ENCODE data around the gene NAPSA. TPM values are rescaled to one million over a fixed set of nuclear protein-coding genes. Genes with fewer than 3 reads are reported as not detected.

NAPSA gene
- total RNA-seq, 1 donor from 2014 or later, result not detected

DNA sequence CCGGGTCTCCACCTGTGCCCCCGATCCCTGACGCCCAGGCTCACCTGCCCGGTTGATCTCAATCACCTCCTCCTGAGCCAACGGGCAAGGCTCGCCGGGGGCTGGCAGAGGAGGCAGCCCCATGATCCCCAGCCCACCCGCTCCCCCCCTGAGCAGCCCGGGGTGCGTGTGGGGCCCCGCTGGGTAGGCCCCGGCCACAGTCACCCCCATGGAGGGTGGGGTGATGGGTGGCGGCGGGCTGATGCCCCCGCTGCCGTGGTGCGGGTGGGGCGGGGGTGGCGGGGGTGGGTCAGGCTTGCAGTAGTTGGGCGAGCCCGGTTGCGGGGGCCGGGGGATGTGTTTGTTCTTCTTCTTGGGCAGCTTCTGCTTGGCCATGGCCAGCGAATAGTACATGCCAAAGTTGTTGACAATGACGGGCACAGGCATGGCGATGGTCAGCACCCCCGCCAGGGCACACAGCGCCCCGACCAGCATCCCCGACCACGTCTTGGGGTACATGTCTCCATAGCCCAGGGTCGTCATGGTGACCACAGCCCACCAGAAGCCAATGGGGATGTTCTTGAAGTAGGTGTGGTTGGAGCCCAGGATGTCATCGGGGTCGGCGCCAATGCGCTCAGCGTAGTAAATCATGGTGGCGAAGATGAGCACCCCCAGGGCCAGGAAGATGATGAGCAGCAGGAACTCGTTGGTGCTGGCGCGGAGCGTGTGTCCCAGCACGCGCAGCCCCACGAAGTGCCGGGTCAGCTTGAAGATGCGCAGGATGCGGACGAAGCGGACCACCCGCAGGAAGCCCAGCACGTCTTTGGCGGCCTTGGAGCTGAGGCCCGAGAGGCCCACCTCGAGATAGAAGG, 42.3 kb downstream of the NAPSA start:
- Mint-ChIP-seq H3K27ac (ENCODE audit: unreplicated experiment) (no peak overlapping the region), H3K4me1 (ENCODE audit: low read depth, unreplicated experiment) (no peaks in the 10 kb centered on the region), H3K4me3 (ENCODE audit: unreplicated experiment) (no peak overlapping the region), H3K9me3 (ENCODE audit: unreplicated experiment) (peaks cover 28% of the 10 kb centered on the region), H3K27me3 (ENCODE audit: low read depth, unreplicated experiment) (peaks cover 2% of the 10 kb centered on the region), H3K36me3 (ENCODE audit: low read depth, unreplicated experiment) (no peaks in the 10 kb centered on the region)
- FAIRE-seq (no peak), DNase-seq (ENCODE audit: low read depth) (no peak)
- no peaks in the 10 kb centered on the region for H3K4me1 ChIP-seq (ENCODE audit: insufficient read depth, low read length)
- H2AFZ ChIP-seq (ENCODE audit: low read depth, low read length), result no peak overlapping the region
- H3K27me3 ChIP-seq (ENCODE audit: insufficient read depth, low read length), result peaks cover 18% of the 10 kb centered on the region
- no peaks in the 10 kb centered on the region for H3K9me3 ChIP-seq (ENCODE audit: insufficient read depth, low read depth, low read length)
- no peaks in the 10 kb centered on the region for H4K20me1 ChIP-seq (ENCODE audit: insufficient read depth, low read length)
- no peaks in the 10 kb centered on the region for H3K79me2 ChIP-seq (ENCODE audit: insufficient read depth, low read length)
- H3K4me2 ChIP-seq (ENCODE audit: low read length), result no peak overlapping the region
- H3K36me3 ChIP-seq (ENCODE audit: insufficient read depth, low read length), result no peaks in the 10 kb centered on the region
- no peak overlapping the region for H3K9ac ChIP-seq (ENCODE audit: low read length)
- no peak overlapping the region for H3K4me3 ChIP-seq (ENCODE audit: insufficient read depth, low read depth, low read length)
- H3K27ac ChIP-seq (ENCODE audit: low read depth, low read length), result no peak overlapping the region
- TF ChIP-seq, protein P1, sequence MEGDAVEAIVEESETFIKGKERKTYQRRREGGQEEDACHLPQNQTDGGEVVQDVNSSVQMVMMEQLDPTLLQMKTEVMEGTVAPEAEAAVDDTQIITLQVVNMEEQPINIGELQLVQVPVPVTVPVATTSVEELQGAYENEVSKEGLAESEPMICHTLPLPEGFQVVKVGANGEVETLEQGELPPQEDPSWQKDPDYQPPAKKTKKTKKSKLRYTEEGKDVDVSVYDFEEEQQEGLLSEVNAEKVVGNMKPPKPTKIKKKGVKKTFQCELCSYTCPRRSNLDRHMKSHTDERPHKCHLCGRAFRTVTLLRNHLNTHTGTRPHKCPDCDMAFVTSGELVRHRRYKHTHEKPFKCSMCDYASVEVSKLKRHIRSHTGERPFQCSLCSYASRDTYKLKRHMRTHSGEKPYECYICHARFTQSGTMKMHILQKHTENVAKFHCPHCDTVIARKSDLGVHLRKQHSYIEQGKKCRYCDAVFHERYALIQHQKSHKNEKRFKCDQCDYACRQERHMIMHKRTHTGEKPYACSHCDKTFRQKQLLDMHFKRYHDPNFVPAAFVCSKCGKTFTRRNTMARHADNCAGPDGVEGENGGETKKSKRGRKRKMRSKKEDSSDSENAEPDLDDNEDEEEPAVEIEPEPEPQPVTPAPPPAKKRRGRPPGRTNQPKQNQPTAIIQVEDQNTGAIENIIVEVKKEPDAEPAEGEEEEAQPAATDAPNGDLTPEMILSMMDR (IDR thresholded peaks at IDR 0.05; ENCODE audit: insufficient read depth, low read depth, low read length), result no peak
- TF ChIP-seq EZH2 (IDR thresholded peaks at IDR 0.05; ENCODE audit: insufficient read depth, low read length), result no peak

DNA sequence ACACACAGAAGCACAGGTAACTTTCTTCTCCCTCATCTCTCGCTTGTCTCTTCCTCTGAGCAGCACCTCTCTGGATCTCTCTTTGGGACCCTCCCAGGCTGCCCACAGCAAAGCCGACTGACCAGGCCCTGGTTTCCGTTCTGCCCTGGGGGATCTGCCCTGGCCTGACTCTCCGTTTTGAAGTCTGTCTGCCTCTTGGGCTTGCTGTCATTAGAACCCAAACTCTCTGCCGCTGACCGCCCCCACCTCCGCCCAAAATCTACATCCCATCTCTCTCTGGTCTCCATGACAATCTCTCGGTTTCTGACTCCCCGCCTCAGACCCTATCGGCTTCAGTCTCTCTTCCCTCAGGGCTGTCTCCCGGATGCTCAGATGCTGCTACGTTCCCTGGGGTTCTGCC, 43.2 kb downstream of the NAPSA start:
- no peaks in the 10 kb centered on the region for H3K36me3 Mint-ChIP-seq (ENCODE audit: low read depth, unreplicated experiment)
- no peak for TF ChIP-seq EZH2 (IDR thresholded peaks at IDR 0.05; ENCODE audit: insufficient read depth, low read length)
- TF ChIP-seq, protein P1 (IDR thresholded peaks at IDR 0.05; ENCODE audit: insufficient read depth, low read depth, low read length), result no peak
- Histone ChIP-seq H4K20me1 (ENCODE audit: insufficient read depth, low read length) (no peaks in the 10 kb centered on the region), H3K9me3 (ENCODE audit: insufficient read depth, low read depth, low read length) (no peaks in the 10 kb centered on the region), H3K4me1 (ENCODE audit: insufficient read depth, low read length) (no peaks in the 10 kb centered on the region), H3K27ac (ENCODE audit: low read depth, low read length) (no peak overlapping the region), H3K9ac (ENCODE audit: low read length) (no peak overlapping the region), H2AFZ (ENCODE audit: low read depth, low read length) (no peak overlapping the region), H3K27me3 (ENCODE audit: insufficient read depth, low read length) (peaks cover 11% of the 10 kb centered on the region), H3K4me2 (ENCODE audit: low read length) (no peak overlapping the region), H3K4me3 (ENCODE audit: insufficient read depth, low read depth, low read length) (no peak overlapping the region), H3K36me3 (ENCODE audit: insufficient read depth, low read length) (no peaks in the 10 kb centered on the region), H3K79me2 (ENCODE audit: insufficient read depth, low read length) (no peaks in the 10 kb centered on the region)
- peaks cover 2% of the 10 kb centered on the region for H3K27me3 Mint-ChIP-seq (ENCODE audit: low read depth, unreplicated experiment)
- peaks cover 27% of the 10 kb centered on the region for H3K9me3 Mint-ChIP-seq (ENCODE audit: unreplicated experiment)
- no peak overlapping the region for H3K4me3 Mint-ChIP-seq (ENCODE audit: unreplicated experiment)
- H3K4me1 Mint-ChIP-seq (ENCODE audit: low read depth, unreplicated experiment), result no peaks in the 10 kb centered on the region
- FAIRE-seq (no peak), DNase-seq (ENCODE audit: low read depth) (no peak)
- no peak overlapping the region for H3K27ac Mint-ChIP-seq (ENCODE audit: unreplicated experiment)

DNA sequence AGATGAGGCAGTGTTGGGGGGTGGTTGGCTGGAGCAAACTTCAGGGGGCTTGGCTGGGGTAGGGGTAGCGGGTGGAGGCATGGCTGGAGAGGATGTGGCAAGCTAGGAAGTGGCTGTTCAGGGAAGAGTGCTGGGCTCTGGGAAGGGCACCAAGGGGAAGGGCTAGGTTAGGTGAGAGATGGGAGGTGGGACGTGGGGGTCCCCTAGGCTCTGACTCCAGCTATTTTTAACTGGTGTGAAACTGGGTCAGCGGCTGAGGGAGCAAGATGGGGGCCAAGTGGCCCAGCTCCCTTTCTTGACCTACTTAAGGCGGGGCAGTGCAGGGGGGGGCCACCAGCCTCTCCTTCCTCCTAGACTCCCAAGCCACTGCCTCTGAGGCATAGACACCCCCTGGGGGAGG, 43.6 kb downstream of the NAPSA start:
- Histone ChIP-seq H3K4me1 (ENCODE audit: insufficient read depth, low read length) (no peaks in the 10 kb centered on the region), H3K27ac (ENCODE audit: low read depth, low read length) (no peak overlapping the region), H3K9ac (ENCODE audit: low read length) (no peak overlapping the region), H3K27me3 (ENCODE audit: insufficient read depth, low read length) (peaks cover 7% of the 10 kb centered on the region), H2AFZ (ENCODE audit: low read depth, low read length) (no peak overlapping the region), H3K4me3 (ENCODE audit: insufficient read depth, low read depth, low read length) (no peak overlapping the region), H3K79me2 (ENCODE audit: insufficient read depth, low read length) (no peaks in the 10 kb centered on the region), H3K36me3 (ENCODE audit: insufficient read depth, low read length) (no peaks in the 10 kb centered on the region), H3K4me2 (ENCODE audit: low read length) (no peak overlapping the region), H3K9me3 (ENCODE audit: insufficient read depth, low read depth, low read length) (no peaks in the 10 kb centered on the region), H4K20me1 (ENCODE audit: insufficient read depth, low read length) (no peaks in the 10 kb centered on the region)
- Mint-ChIP-seq H3K27me3 (ENCODE audit: low read depth, unreplicated experiment) (peaks cover 2% of the 10 kb centered on the region), H3K27ac (ENCODE audit: unreplicated experiment) (no peak overlapping the region), H3K36me3 (ENCODE audit: low read depth, unreplicated experiment) (no peaks in the 10 kb centered on the region), H3K4me3 (ENCODE audit: unreplicated experiment) (no peak overlapping the region), H3K4me1 (ENCODE audit: low read depth, unreplicated experiment) (no peaks in the 10 kb centered on the region), H3K9me3 (ENCODE audit: unreplicated experiment) (peaks cover 23% of the 10 kb centered on the region)
- FAIRE-seq, result no peak
- DNase-seq (ENCODE audit: low read depth), result no peak
- TF ChIP-seq, protein P1 (IDR thresholded peaks at IDR 0.05; ENCODE audit: insufficient read depth, low read depth, low read length), result no peak
- TF ChIP-seq EZH2 (IDR thresholded peaks at IDR 0.05; ENCODE audit: insufficient read depth, low read length), result no peak

Data from astrocyte (in vitro differentiated cells and primary cell).